ENCODE data around the gene TIMP3.

The TIMP3 gene

GRCh38 chr22:32785321-32786026 lies 16.0 kb upstream of the TIMP3 start:
- in situ Hi-C loops (cut with HindIII; ENCODE audit: low sequenced_read_pairs): no loop called here
- DNase-seq (ENCODE audit: low read depth): no peak
- no peak overlapping the region for H3K4me3 ChIP-seq (ENCODE audit: low read depth, low read length)
- no peak for TF ChIP-seq CTCF (IDR thresholded peaks at IDR 0.05; ENCODE audit: low read depth, low read length, missing control alignments)

- in situ Hi-C loops (cut with HindIII; ENCODE audit: low sequenced_read_pairs): no loop called here
- no peak for DNase-seq (ENCODE audit: low read depth)
- TF ChIP-seq CTCF (IDR thresholded peaks at IDR 0.05; ENCODE audit: low read depth, low read length, missing control alignments): no peak
- H3K4me3 ChIP-seq (ENCODE audit: low read depth, low read length): no peak overlapping the region
Measured at GRCh38 chr22:32786027-32786418, 15.5 kb upstream of the TIMP3 start.

- TF ChIP-seq CTCF (IDR thresholded peaks at IDR 0.05; ENCODE audit: low read depth, low read length, missing control alignments): no peak
- in situ Hi-C loops (cut with HindIII; ENCODE audit: low sequenced_read_pairs): no loop called here
- DNase-seq (ENCODE audit: low read depth): no peak
- H3K4me3 ChIP-seq (ENCODE audit: low read depth, low read length): no peak overlapping the region
Measured at GRCh38 chr22:32788904-32789624, 12.4 kb upstream of the TIMP3 start.

- TF ChIP-seq CTCF (IDR thresholded peaks at IDR 0.05; ENCODE audit: low read depth, low read length, missing control alignments): no peak
- in situ Hi-C loops (cut with HindIII; ENCODE audit: low sequenced_read_pairs): no loop called here
- no peak for DNase-seq (ENCODE audit: low read depth)
- H3K4me3 ChIP-seq (ENCODE audit: low read depth, low read length): no peak overlapping the region
Measured at GRCh38 chr22:32789797-32790620, 11.5 kb upstream of the TIMP3 start.

- in situ Hi-C loops (cut with HindIII; ENCODE audit: low sequenced_read_pairs): no loop called here
- no peak for DNase-seq (ENCODE audit: low read depth)
- H3K4me3 ChIP-seq (ENCODE audit: low read depth, low read length): no peak overlapping the region
- no peak for TF ChIP-seq CTCF (IDR thresholded peaks at IDR 0.05; ENCODE audit: low read depth, low read length, missing control alignments)
Measured at GRCh38 chr22:32791056-32791455, 10.4 kb upstream of the TIMP3 start.

- in situ Hi-C loops (cut with HindIII; ENCODE audit: low sequenced_read_pairs): no loop called here
- TF ChIP-seq CTCF (IDR thresholded peaks at IDR 0.05; ENCODE audit: low read depth, low read length, missing control alignments): no peak
- no peak for DNase-seq (ENCODE audit: low read depth)
- H3K4me3 ChIP-seq (ENCODE audit: low read depth, low read length): no peak overlapping the region
Measured at GRCh38 chr22:32791485-32791884, 10.0 kb upstream of the TIMP3 start.

Data from astrocyte of the cerebellum (primary cell).